UCSD-AML1 (cell line): Measurements from ENCODE around the gene MYOD1.
A peak's percentile ranks its signal among the peaks of the same experiment; 100 is the strongest.

Experiments
- DNase-seq: peaks from one replicate; lab custom pipeline; 2025; ENCODE audit not compliant: unreplicated experiment; lab: John Stamatoyannopoulos, UW

Gene MYOD1

GRCh38 chr11:17748761-17749721, 29.7 kb downstream of the MYOD1 start:
- DNase-seq = no peak

GRCh38 chr11:17750013-17750800, 30.8 kb downstream of the MYOD1 start:
- no peak for DNase-seq

GRCh38 chr11:17750801-17751165, 31.4 kb downstream of the MYOD1 start:
- DNase-seq = no peak

GRCh38 chr11:17751558-17751957, 32.2 kb downstream of the MYOD1 start:
- DNase-seq = no peak

GRCh38 chr11:17752144-17752543, 32.8 kb downstream of the MYOD1 start:
- DNase-seq = no peak

- DNase-seq = no peak
Measured at GRCh38 chr11:17753153-17753552, 33.8 kb downstream of the MYOD1 start.

- no peak for DNase-seq
Measured at GRCh38 chr11:17753641-17754040, 34.3 kb downstream of the MYOD1 start.

- DNase-seq = no peak
Measured at GRCh38 chr11:17755891-17756290, 36.5 kb downstream of the MYOD1 start.

GRCh38 chr11:17760102-17761029, 41.0 kb downstream of the MYOD1 start:
- DNase-seq = peak; percentile 58

GRCh38 chr11:17762309-17762974, 43.1 kb downstream of the MYOD1 start:
- no peak for DNase-seq

GRCh38 chr11:17763244-17763643, 43.9 kb downstream of the MYOD1 start:
- DNase-seq = no peak

GRCh38 chr11:17763703-17764102, 44.3 kb downstream of the MYOD1 start:
- DNase-seq = no peak

GRCh38 chr11:17764446-17765218, 45.3 kb downstream of the MYOD1 start:
- DNase-seq = no peak

GRCh38 chr11:17765356-17766072, 46.1 kb downstream of the MYOD1 start:
- no peak for DNase-seq

GRCh38 chr11:17766073-17766359, 46.6 kb downstream of the MYOD1 start:
- no peak for DNase-seq

GRCh38 chr11:17766590-17766989, 47.2 kb downstream of the MYOD1 start:
- no peak for DNase-seq

GRCh38 chr11:17767301-17767885, 48.0 kb downstream of the MYOD1 start:
- DNase-seq = no peak

- DNase-seq = no peak
Measured at GRCh38 chr11:17767914-17768313, 48.5 kb downstream of the MYOD1 start.

- no peak for DNase-seq
Measured at GRCh38 chr11:17768547-17768946, 49.2 kb downstream of the MYOD1 start.
